Measurements from ENCODE around the gene TMEM234.
"Not testable (repeated sequence)": the region's sequence is repeated elsewhere in the genome, so short reads cannot be mapped to it uniquely, and the experiment has no call there.

The TMEM234 gene

GRCh38 chr1:32221980-32222755 is at the start of gene TMEM234, which contains the start of gene EIF3I:
Gene TMEM234, minus strand, starts transcription at chr1:32222353. Its CDS starts 31 bp downstream, at chr1:32222322.
Gene EIF3I, plus strand, starts transcription at chr1:32222407. Its CDS starts 35 bp downstream, at chr1:32222442.
- peak; percentile 44 for FAIRE-seq

- FAIRE-seq, result no peak
Measured at GRCh38 chr1:32269744-32270143, 47.6 kb upstream of the TMEM234 start.

- no peak for FAIRE-seq
Measured at GRCh38 chr1:32266921-32267591, 44.9 kb upstream of the TMEM234 start.

GRCh38 chr1:32265846-32266245 is 43.7 kb upstream of the TMEM234 start:
- no peak for FAIRE-seq

GRCh38 chr1:32263744-32264143 is 41.6 kb upstream of the TMEM234 start:
- no peak for FAIRE-seq

- FAIRE-seq, result not testable (repeated sequence)
Measured at GRCh38 chr1:32263236-32263593, 41.1 kb upstream of the TMEM234 start.

GRCh38 chr1:32257227-32257508 is 35.0 kb upstream of the TMEM234 start:
- FAIRE-seq, result no peak

GRCh38 chr1:32256473-32257226 is 34.5 kb upstream of the TMEM234 start:
- FAIRE-seq, result no peak

GRCh38 chr1:32255072-32256071 is 33.2 kb upstream of the TMEM234 start:
- no peak for FAIRE-seq

- FAIRE-seq, result no peak
Measured at GRCh38 chr1:32250893-32251716, 29.0 kb upstream of the TMEM234 start, which contains the start of gene LCK. Gene LCK, plus strand, starts transcription at chr1:32251265. Its CDS starts 23,065 bp downstream, at chr1:32274330.

GRCh38 chr1:32249831-32250525 is 27.8 kb upstream of the TMEM234 start:
- no peak for FAIRE-seq

- FAIRE-seq, result no peak
Measured at GRCh38 chr1:32247983-32248889, 26.1 kb upstream of the TMEM234 start.

- FAIRE-seq, result no peak
Measured at GRCh38 chr1:32247452-32247851, 25.3 kb upstream of the TMEM234 start.

- FAIRE-seq, result no peak
Measured at GRCh38 chr1:32246888-32247273, 24.7 kb upstream of the TMEM234 start, which contains the start of gene FAM167B. Gene FAM167B, plus strand, starts transcription at chr1:32247222. Its CDS starts 200 bp downstream, at chr1:32247422.

GRCh38 chr1:32242341-32242851 is 20.2 kb upstream of the TMEM234 start:
- FAIRE-seq, result no peak

- FAIRE-seq, result no peak
Measured at GRCh38 chr1:32241001-32241763, 19.0 kb upstream of the TMEM234 start.

GRCh38 chr1:32240140-32240951 is 18.2 kb upstream of the TMEM234 start:
- no peak for FAIRE-seq

- no peak for FAIRE-seq
Measured at GRCh38 chr1:32239790-32240139, 17.6 kb upstream of the TMEM234 start.

Measured in A204.1 (cell line).